Bronchial epithelial cell (primary cell): ENCODE measurements around the gene PROC. TPM values are rescaled to one million over a fixed set of nuclear protein-coding genes. Genes with fewer than 3 reads are reported as not detected.

Experiments used
- DNase-seq: peaks from one replicate; pipeline ENCODE4 v3.0.0-alpha.2; 2010; ENCODE audit warnings: low read depth
- FAIRE-seq: peaks from 2 replicates; lab custom pipeline; 2011; peaks lifted over from hg19 to GRCh38; lab: Jason Lieb, UNC
- H3K27me3 ChIP-seq: 2 replicates; pipeline ENCODE4 v1.5.1; 2011; ENCODE audit warnings: low read length; ENCODE audit not compliant: control insufficient read depth, insufficient read depth
- H3K36me3 ChIP-seq: 2 replicates; pipeline ENCODE4 v1.5.1; 2011; ENCODE audit warnings: low read length; ENCODE audit not compliant: control insufficient read depth, insufficient read depth
- H3K4me3 ChIP-seq: 2 replicates; pipeline ENCODE4 v1.5.1; 2011; ENCODE audit warnings: mild to moderate bottlenecking, low read depth, low read length, control low read depth
- total RNA-seq: library from RNA; depleted of rRNA; stranded (reverse); fragments of >200 nt; gene quantifications from 2 replicates; pipeline ENCODE4 v1.2.1, GENCODE V29; 2014
- TF ChIP-seq, protein P1 (sequence below): IDR thresholded peaks from 2 replicates; pipeline ENCODE4 v1.5.1; 2011; ENCODE audit warnings: mild to moderate bottlenecking, moderate library complexity, low read length, control low read depth, inconsistent platforms; ENCODE audit not compliant: insufficient read depth, severe bottlenecking

Gene PROC
- 0.26 TPM in 1 of 2 replicates, not detected in the other for total RNA-seq

DNA sequence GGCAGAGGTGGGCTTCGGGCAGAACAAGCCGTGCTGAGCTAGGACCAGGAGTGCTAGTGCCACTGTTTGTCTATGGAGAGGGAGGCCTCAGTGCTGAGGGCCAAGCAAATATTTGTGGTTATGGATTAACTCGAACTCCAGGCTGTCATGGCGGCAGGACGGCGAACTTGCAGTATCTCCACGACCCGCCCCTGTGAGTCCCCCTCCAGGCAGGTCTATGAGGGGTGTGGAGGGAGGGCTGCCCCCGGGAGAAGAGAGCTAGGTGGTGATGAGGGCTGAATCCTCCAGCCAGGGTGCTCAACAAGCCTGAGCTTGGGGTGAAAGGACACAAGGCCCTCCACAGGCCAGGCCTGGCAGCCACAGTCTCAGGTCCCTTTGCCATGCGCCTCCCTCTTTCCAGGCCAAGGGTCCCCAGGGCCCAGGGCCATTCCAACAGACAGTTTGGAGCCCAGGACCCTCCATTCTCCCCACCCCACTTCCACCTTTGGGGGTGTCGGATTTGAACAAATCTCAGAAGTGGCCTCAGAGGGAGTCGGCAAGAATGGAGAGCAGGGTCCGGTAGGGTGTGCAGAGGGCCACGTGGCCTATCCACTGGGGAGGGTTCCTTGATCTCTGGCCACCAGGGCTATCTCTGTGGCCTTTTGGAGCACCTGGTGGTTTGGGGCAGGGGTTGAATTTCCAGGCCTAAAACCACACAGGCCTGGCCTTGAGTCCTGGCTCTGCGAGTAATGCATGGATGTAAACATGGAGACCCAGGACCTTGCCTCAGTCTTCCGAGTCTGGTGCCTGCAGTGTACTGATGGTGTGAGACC lies at the start of gene PROC:
PROC (plus strand) TSS at position 128 of the 812 bp plus-strand sequence. CDS start 1,516 bp downstream, outside the sequence.
- no peak for DNase-seq
- no peak for FAIRE-seq

DNA sequence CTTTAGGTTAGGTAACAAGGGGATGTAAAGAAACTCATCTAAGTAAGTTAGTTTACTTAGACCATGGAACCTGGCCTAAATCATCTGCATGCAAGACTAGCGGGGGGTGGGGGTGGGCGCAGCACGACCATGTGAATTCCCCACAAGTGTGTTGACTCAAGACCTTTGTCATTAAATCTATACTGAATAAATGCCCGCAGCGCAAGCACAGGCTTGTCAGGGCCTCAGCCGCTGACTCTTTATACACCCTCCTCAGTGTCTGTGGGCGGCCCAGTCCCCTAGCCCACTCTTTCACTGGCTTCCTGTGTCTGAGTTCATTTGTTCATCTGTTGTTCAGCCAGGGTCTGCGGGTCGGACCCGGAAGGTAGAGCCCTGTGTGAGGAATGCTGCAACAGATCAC lies 48.2 kb upstream of the PROC start:
- Histone ChIP-seq H3K4me3 (no peak overlapping the region), H3K27me3 (no peaks in the 10 kb centered on the region), H3K36me3 (no peaks in the 10 kb centered on the region)
- FAIRE-seq (no peak), DNase-seq (no peak)
- TF ChIP-seq, protein P1, sequence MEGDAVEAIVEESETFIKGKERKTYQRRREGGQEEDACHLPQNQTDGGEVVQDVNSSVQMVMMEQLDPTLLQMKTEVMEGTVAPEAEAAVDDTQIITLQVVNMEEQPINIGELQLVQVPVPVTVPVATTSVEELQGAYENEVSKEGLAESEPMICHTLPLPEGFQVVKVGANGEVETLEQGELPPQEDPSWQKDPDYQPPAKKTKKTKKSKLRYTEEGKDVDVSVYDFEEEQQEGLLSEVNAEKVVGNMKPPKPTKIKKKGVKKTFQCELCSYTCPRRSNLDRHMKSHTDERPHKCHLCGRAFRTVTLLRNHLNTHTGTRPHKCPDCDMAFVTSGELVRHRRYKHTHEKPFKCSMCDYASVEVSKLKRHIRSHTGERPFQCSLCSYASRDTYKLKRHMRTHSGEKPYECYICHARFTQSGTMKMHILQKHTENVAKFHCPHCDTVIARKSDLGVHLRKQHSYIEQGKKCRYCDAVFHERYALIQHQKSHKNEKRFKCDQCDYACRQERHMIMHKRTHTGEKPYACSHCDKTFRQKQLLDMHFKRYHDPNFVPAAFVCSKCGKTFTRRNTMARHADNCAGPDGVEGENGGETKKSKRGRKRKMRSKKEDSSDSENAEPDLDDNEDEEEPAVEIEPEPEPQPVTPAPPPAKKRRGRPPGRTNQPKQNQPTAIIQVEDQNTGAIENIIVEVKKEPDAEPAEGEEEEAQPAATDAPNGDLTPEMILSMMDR: no peak

More for the DNA sequence above, at the start of gene PROC:
- Histone ChIP-seq H3K27me3 (peaks cover 5% of the 10 kb centered on the region), H3K36me3 (no peaks in the 10 kb centered on the region), H3K4me3 (no peak within 1 kb of the TSS)
- TF ChIP-seq, protein P1: no peak

- FAIRE-seq (no peak), DNase-seq (no peak)
- H3K27me3 ChIP-seq: no peaks in the 10 kb centered on the region
- H3K36me3 ChIP-seq: no peaks in the 10 kb centered on the region
- no peak overlapping the region for H3K4me3 ChIP-seq
- TF ChIP-seq, protein P1: no peak
These were observed 47.2 kb upstream of the PROC start for GRCh38 chr2:127371037-127371436.

DNA sequence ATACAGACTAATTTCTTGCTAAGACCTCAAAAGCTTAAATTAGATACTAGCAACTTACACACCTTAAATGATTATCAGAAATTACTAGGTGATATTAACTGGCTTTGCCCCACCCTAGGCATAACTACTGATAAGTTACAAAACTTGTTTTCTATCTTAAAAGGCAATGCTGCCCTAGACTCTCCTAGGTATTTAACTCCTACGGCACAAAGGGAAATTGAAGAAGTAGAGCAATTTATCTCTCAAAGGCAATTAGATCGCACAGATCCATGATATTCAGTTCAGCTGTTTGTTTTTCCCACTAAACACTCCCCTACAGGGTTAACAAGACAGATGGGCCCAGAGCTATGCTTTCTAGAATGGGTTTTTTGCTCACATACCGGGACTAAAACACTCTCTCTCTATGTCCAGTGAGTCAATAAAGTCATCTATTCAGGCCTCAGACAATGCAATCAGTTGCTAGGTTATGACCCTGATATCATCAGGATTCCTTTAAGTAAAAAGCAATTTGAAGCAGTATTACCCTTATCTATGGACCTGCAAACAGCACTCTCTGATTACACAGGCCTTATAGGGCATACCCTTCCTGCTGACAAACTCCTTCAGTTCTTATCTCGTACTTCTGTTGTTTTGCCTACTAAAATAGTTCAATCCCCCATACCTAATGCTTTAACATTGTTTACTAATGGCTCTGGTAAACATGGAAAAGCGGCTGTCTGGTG lies 44.7 kb upstream of the PROC start:
- no peaks in the 10 kb centered on the region for H3K36me3 ChIP-seq
- no peak overlapping the region for H3K4me3 ChIP-seq
- no peak for DNase-seq
- TF ChIP-seq, protein P1: no peak
- FAIRE-seq: no peak
- H3K27me3 ChIP-seq: no peaks in the 10 kb centered on the region

DNA sequence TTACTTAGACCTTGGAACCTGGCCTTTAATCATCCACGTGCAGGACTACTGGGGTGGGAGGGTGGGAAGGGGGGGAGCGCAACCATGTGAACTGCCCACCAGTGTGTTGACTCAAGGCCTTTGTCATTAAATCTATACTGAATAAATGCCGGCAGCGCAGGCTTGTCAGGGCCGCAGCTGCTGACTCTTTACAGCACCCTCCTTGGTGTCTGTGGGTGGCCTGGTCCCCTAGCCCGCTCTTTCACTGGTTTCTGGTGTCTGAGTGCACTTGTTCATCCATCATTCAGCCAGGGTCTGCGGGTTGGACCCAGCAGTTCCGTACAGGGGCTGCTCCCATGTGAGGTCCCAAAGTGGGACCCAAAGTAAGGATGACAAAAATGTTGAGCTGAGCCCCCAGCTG lies 42.0 kb upstream of the PROC start:
- DNase-seq: no peak
- H3K36me3 ChIP-seq: no peaks in the 10 kb centered on the region

More for the DNA sequence above, 42.0 kb upstream of the PROC start:
- no peaks in the 10 kb centered on the region for H3K27me3 ChIP-seq
- no peak for FAIRE-seq
- TF ChIP-seq, protein P1: no peak
- H3K4me3 ChIP-seq: no peak overlapping the region
